SK-N-SH treated with all-trans-retinoic acid at 6 μM for 48 hours (cell line): ENCODE results near the gene SGPL1.

Source experiments
- ESRRG ChIP-seq: fragments of 250-450 bp; sonication (Bioruptor Pico); IDR thresholded peaks from 2 replicates; pipeline ENCODE4 v1.6.1; 2021; ENCODE audit warnings: mild to moderate bottlenecking
- ZNF565 ChIP-seq: fragments of 450-650 bp; formaldehyde crosslinking; conservative IDR thresholded peaks from 2 replicates; pipeline ENCODE4 v1.5.0; 2020; ENCODE audit warnings: low read depth, mild to moderate bottlenecking, moderate library complexity

DNA sequence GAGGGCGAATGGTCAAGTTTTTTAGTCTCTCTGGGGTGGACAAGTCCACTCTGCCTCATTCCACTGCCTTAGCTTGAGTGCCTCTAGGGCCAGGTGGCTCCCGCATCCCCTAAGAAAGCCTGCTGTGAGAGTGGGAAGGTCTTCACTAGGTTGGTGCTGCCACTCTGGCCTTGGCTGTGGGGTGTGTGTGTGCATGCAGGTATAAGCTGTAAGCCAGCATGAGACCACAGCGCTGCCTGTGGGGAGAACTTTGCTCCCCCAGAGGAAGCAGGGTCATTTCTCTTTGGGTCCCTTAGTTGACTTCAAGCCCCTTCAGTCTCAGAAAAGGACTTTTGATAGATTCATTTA, 98.1 kb downstream of the SGPL1 start:
- TF ChIP-seq ZNF565 (CRISPR knock-in tag) (no peak), ESRRG (CRISPR knock-in tag) (no peak)
